ENCODE results near the gene UTP20.

DNA sequence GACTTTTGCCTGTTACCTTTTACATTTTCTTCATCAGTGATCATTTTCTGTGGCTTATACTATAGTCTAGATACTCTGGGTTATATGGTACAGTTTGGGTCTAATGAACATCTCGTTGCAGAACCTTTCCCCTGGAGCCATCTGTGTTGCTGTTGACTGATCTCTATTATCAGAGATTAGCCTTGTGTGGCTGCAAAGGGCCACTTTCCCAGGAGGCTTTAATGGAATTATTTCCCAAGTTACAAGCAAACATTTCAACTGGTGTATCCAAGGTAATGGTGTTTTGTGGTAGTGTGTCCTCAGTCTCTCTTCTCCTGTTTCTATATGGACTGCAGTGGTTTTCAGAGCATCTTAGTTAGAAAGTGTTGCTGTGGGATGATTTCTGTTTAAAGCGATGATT, 25.9 kb downstream of the UTP20 start:
- TF ChIP-seq, protein P1, sequence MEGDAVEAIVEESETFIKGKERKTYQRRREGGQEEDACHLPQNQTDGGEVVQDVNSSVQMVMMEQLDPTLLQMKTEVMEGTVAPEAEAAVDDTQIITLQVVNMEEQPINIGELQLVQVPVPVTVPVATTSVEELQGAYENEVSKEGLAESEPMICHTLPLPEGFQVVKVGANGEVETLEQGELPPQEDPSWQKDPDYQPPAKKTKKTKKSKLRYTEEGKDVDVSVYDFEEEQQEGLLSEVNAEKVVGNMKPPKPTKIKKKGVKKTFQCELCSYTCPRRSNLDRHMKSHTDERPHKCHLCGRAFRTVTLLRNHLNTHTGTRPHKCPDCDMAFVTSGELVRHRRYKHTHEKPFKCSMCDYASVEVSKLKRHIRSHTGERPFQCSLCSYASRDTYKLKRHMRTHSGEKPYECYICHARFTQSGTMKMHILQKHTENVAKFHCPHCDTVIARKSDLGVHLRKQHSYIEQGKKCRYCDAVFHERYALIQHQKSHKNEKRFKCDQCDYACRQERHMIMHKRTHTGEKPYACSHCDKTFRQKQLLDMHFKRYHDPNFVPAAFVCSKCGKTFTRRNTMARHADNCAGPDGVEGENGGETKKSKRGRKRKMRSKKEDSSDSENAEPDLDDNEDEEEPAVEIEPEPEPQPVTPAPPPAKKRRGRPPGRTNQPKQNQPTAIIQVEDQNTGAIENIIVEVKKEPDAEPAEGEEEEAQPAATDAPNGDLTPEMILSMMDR (IDR thresholded peaks at IDR 0.05; ENCODE audit: low read depth, low read length, poor library complexity, severe bottlenecking): no peak
- TF ChIP-seq EZH2phosphoT487 (IDR thresholded peaks at IDR 0.05; ENCODE audit: borderline replicate concordance, low read length): no peak

Data from DOHH2 (cell line).